IMR-90 (cell line): ENCODE data around the gene SORBS1. TPM values are rescaled to one million over a fixed set of nuclear protein-coding genes. Genes with fewer than 3 reads are reported as not detected.

Experiments
- ATAC-seq: fragments of 200-7000 bp; cut with Tn5 transposase; 2 replicates; pipeline ENCODE4 v1.9.1; 2020; ENCODE audit warnings: low read depth, mild to moderate bottlenecking, moderate library complexity
- BruUV-seq: library from RNA; stranded (reverse); fragments of 400-500 nt; replicated peaks from 2 replicates; lab custom pipeline; 2021; lab: Mats Ljungman, UMichigan
- CTCF ChIA-PET: fragments of 300-600 bp; formaldehyde crosslinking; extraction: SDS; loops from one replicate; lab custom pipeline; 2021; ENCODE audit warnings: antibody characterized with exemption; lab: Yijun Ruan, JAX
- POLR2A ChIA-PET: fragments of 300-600 bp; sonication (Branson Sonifier 250); formaldehyde crosslinking; loops from one replicate; lab custom pipeline; 2022; ENCODE audit warnings: antibody characterized with exemption; ENCODE audit not compliant: unreplicated experiment; lab: Charles Lee
- DNase-seq: peaks from one replicate; pipeline ENCODE4 v3.0.0; 2013
- H2AFZ ChIP-seq: replicated peaks from 2 replicates; pipeline ENCODE3; 2013; ENCODE audit warnings: low read length, mild to moderate bottlenecking; ENCODE audit not compliant: poor library complexity
- H2AK5ac ChIP-seq: 2 replicates; pipeline ENCODE4 v1.6.1; 2013; ENCODE audit warnings: low read depth, low read length, inconsistent platforms
- H2AK9ac ChIP-seq: replicated peaks from 2 replicates; pipeline ENCODE3; 2013; ENCODE audit warnings: mild to moderate bottlenecking, low read depth, low read length, moderate library complexity; ENCODE audit not compliant: poor library complexity
- H2BK120ac ChIP-seq: 2 replicates; pipeline ENCODE4 v1.6.1; 2013; ENCODE audit warnings: low read depth, low read length, inconsistent platforms
- H2BK15ac ChIP-seq: 3 replicates; pipeline ENCODE4 v1.6.1; 2013; ENCODE audit warnings: low read depth, low read length, inconsistent platforms
- H2BK20ac ChIP-seq: 2 replicates; pipeline ENCODE4 v1.6.1; 2013; ENCODE audit warnings: low read depth, mild to moderate bottlenecking, inconsistent platforms, low read length, moderate library complexity
- H2BK5ac ChIP-seq: 2 replicates; pipeline ENCODE4 v1.6.1; 2013; ENCODE audit warnings: mild to moderate bottlenecking, low read depth, low read length, inconsistent platforms; ENCODE audit not compliant: poor library complexity, severe bottlenecking
- H3K14ac ChIP-seq: replicated peaks from 2 replicates; pipeline ENCODE4 v1.6.1; 2013; ENCODE audit warnings: low read depth, low read length, inconsistent platforms
- H3K18ac ChIP-seq: 2 replicates; pipeline ENCODE4 v1.6.1; 2013; ENCODE audit warnings: low read depth, low read length, control low read depth
- H3K23ac ChIP-seq: 2 replicates; pipeline ENCODE4 v1.6.1; 2013; ENCODE audit warnings: low read depth, low read length, inconsistent platforms
- H3K27ac ChIP-seq: 2 replicates; pipeline ENCODE4 v1.5.1; 2013; ENCODE audit warnings: mild to moderate bottlenecking, control low read depth, low read length; ENCODE audit not compliant: insufficient read depth
- H3K27me3 ChIP-seq: 2 replicates; pipeline ENCODE4 v1.6.1; 2013; ENCODE audit warnings: low read length; ENCODE audit not compliant: control insufficient read depth, insufficient read depth
- H3K36me3 ChIP-seq: 2 replicates; pipeline ENCODE4 v1.6.1; 2013; ENCODE audit warnings: low read length, mixed read lengths; ENCODE audit not compliant: control insufficient read depth, insufficient read depth
- H3K4ac ChIP-seq: 2 replicates; pipeline ENCODE4 v1.6.1; 2013; ENCODE audit warnings: low read depth, low read length, inconsistent platforms
- H3K4me1 ChIP-seq: 2 replicates; pipeline ENCODE4 v1.6.1; 2013; ENCODE audit warnings: low read length, mixed read lengths; ENCODE audit not compliant: control insufficient read depth, insufficient read depth
- H3K4me2 ChIP-seq: 2 replicates; pipeline ENCODE4 v1.6.1; 2013; ENCODE audit warnings: low read depth, mild to moderate bottlenecking, control low read depth, low read length, moderate library complexity
- H3K4me3 ChIP-seq: 2 replicates; pipeline ENCODE4 v1.5.1; 2013; ENCODE audit warnings: low read depth, mild to moderate bottlenecking, control low read depth, low read length, moderate library complexity; ENCODE audit not compliant: insufficient read depth
- H3K56ac ChIP-seq: 2 replicates; pipeline ENCODE4 v1.6.1; 2013; ENCODE audit warnings: low read length, inconsistent platforms; ENCODE audit not compliant: insufficient read depth; ENCODE audit errors: extremely low read depth
- H3K79me1 ChIP-seq, 2 experiments: 2 replicates each; pipeline ENCODE4 v1.6.1; 2013; ENCODE audit warnings: low read length in 2 of 2, inconsistent platforms in 1 of 2, low read depth in 1 of 2
- H3K9ac ChIP-seq: 2 replicates; pipeline ENCODE4 v1.6.1; 2013; ENCODE audit warnings: low read depth, low read length, control low read depth
- H3K9me1 ChIP-seq: 2 replicates; pipeline ENCODE4 v1.6.1; 2013; ENCODE audit warnings: low read length, inconsistent platforms; ENCODE audit not compliant: insufficient read depth
- H3K9me3 ChIP-seq: 2 replicates; pipeline ENCODE4 v1.6.1; 2013; ENCODE audit warnings: low read length; ENCODE audit not compliant: control insufficient read depth, insufficient read depth
- H4K20me1 ChIP-seq: 2 replicates; pipeline ENCODE4 v1.6.1; 2013; ENCODE audit warnings: low read length, inconsistent platforms; ENCODE audit not compliant: insufficient read depth
- H4K5ac ChIP-seq: 2 replicates; pipeline ENCODE4 v1.6.1; 2013; ENCODE audit warnings: mild to moderate bottlenecking, low read depth, low read length, control low read depth
- H4K8ac ChIP-seq, 2 experiments: 2 replicates each; pipeline ENCODE4 v1.6.1; 2013; ENCODE audit warnings: low read depth in 2 of 2, low read length in 2 of 2, control low read depth in 1 of 2, inconsistent platforms in 1 of 2
- H4K91ac ChIP-seq: 2 replicates; pipeline ENCODE4 v1.6.1; 2013; ENCODE audit warnings: low read depth, low read length, inconsistent platforms; ENCODE audit not compliant: insufficient read depth
- BHLHE40 ChIP-seq: fragments of 150-350 bp; IDR thresholded peaks from 2 replicates; pipeline ENCODE4 v1.6.1; 2016; ENCODE audit warnings: mild to moderate bottlenecking, low read depth, low read length
- CEBPB ChIP-seq: IDR thresholded peaks from 2 replicates; pipeline ENCODE4 v1.6.1; 2012; ENCODE audit warnings: low read depth, low read length, improper control_type of control experiment
- CHD1 ChIP-seq: IDR thresholded peaks from 2 replicates; pipeline ENCODE4 v1.6.1; 2012; ENCODE audit warnings: low read depth, low read length, improper control_type of control experiment
- ELK1 ChIP-seq: fragments of 150-350 bp; IDR thresholded peaks from 2 replicates; pipeline ENCODE4 v1.6.1; 2016; ENCODE audit warnings: low read depth, mild to moderate bottlenecking, low read length, moderate library complexity, borderline replicate concordance
- MAFK ChIP-seq: IDR thresholded peaks from 2 replicates; pipeline ENCODE4 v1.6.1; 2012; ENCODE audit warnings: low read depth, low read length, improper control_type of control experiment
- MAZ ChIP-seq: IDR thresholded peaks from 2 replicates; pipeline ENCODE4 v1.6.1; 2012; ENCODE audit warnings: low read depth, mild to moderate bottlenecking, low read length, improper control_type of control experiment, moderate library complexity, borderline replicate concordance
- MXI1 ChIP-seq: IDR thresholded peaks from 2 replicates; pipeline ENCODE4 v1.6.1; 2012; ENCODE audit warnings: low read depth, mild to moderate bottlenecking, low read length, moderate library complexity, borderline replicate concordance
- POLR2A ChIP-seq: IDR thresholded peaks from 2 replicates; pipeline ENCODE4 v1.6.1; 2012; ENCODE audit warnings: mild to moderate bottlenecking, low read depth, low read length
- RAD21 ChIP-seq: IDR thresholded peaks from 2 replicates; pipeline ENCODE4 v1.6.1; 2012; ENCODE audit warnings: low read length, improper control_type of control experiment
- RCOR1 ChIP-seq: IDR thresholded peaks from 2 replicates; pipeline ENCODE4 v1.6.1; 2012; ENCODE audit warnings: mild to moderate bottlenecking, low read length, improper control_type of control experiment; ENCODE audit not compliant: insufficient replicate concordance
- RFX5 ChIP-seq: IDR thresholded peaks from 2 replicates; pipeline ENCODE4 v1.8.0; 2012; ENCODE audit warnings: low read depth, mild to moderate bottlenecking, low read length, moderate library complexity
- WGBS, 2 experiments: methylation state at CpG; one replicate each; pipeline versions ENCODE4 v1.1.5 to v1.1.7; 2013; ENCODE audit warnings: missing lambda C conversion rate in 2 of 2; ENCODE audit not compliant: insufficient read length in 1 of 2; ENCODE audit errors: extremely low coverage in 2 of 2; 5-methylcytosine and 5-hydroxymethylcytosine counted together
- dilution Hi-C: fragments of 300-500 bp; cut with HindIII; formaldehyde crosslinking; loops from one replicate; pipeline ENCODE4 v1.14.3; 2018; ENCODE audit warnings: low sequenced_read_pairs; ENCODE audit not compliant: unreplicated experiment
- in situ Hi-C: fragments of 300-500 bp; cut with MboI; formaldehyde crosslinking; loops from 3 replicates; pipeline ENCODE4 v1.14.3; 2019; ENCODE audit warnings: low sequenced_read_pairs, inconsistent platforms, mixed read lengths
- intact Hi-C: fragments of 100-400 bp; cut with micrococcal nuclease; formaldehyde crosslinking; loops from 2 replicates; pipeline ENCODE4 v1.10.0; 2022
- polyA plus RNA-seq, 3 experiments: library from polyadenylated mRNA; depleted of rRNA; stranded (reverse); fragments of >200 nt; gene quantifications; 2 replicates each; pipeline ENCODE4 v1.2.3, GENCODE V29; 2012; ENCODE audit warnings: low replicate concordance in 1 of 3
- total RNA-seq: library from RNA; depleted of rRNA; stranded (reverse); fragments of >200 nt; gene quantifications from 2 replicates; pipeline ENCODE4 v1.2.3, GENCODE V29; 2012
- TF ChIP-seq, protein P1 (sequence below): fragments of 150-350 bp; IDR thresholded peaks from 2 replicates; pipeline ENCODE4 v1.6.1; 2017; ENCODE audit warnings: mild to moderate bottlenecking, antibody characterized with exemption, low read length, low read depth

SORBS1 gene
- total and polyA plus RNA-seq, 2 of the 4 experiments (the other 2 are of a cell fraction), result 0.18 to 0.32 TPM

GRCh38 chr10:95531994-95532399 lies 29.2 kb downstream of the SORBS1 start:
- no peak overlapping the region for H2AFZ ChIP-seq
- H4K8ac ChIP-seq, result no peak overlapping the region
- no peak overlapping the region for H3K56ac ChIP-seq
- no peak overlapping the region for H2BK120ac ChIP-seq
- intact Hi-C loops (no loop called here), dilution Hi-C loops (no loop called here), in situ Hi-C loops (no loop called here)
- no peaks in the 10 kb centered on the region for H3K36me3 ChIP-seq
- H3K4ac ChIP-seq, result no peak overlapping the region
- no peak overlapping the region for H2BK20ac ChIP-seq
- H2BK5ac ChIP-seq, result no peak overlapping the region
- ATAC-seq, result no peak
- H3K23ac ChIP-seq, result no peak overlapping the region
- no TSS peak for BruUV-seq
- no peak for TF ChIP-seq RCOR1
- TF ChIP-seq POLR2A, result no peak
- TF ChIP-seq CHD1, result no peak
- no peak for TF ChIP-seq RAD21
- no peak for TF ChIP-seq BHLHE40
- TF ChIP-seq, protein P1, sequence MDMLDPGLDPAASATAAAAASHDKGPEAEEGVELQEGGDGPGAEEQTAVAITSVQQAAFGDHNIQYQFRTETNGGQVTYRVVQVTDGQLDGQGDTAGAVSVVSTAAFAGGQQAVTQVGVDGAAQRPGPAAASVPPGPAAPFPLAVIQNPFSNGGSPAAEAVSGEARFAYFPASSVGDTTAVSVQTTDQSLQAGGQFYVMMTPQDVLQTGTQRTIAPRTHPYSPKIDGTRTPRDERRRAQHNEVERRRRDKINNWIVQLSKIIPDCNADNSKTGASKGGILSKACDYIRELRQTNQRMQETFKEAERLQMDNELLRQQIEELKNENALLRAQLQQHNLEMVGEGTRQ, result no peak
- TF ChIP-seq CEBPB, result no peak
- no peak for TF ChIP-seq MAFK
- TF ChIP-seq MAZ, result no peak
- no peak for TF ChIP-seq ELK1
- no peak for TF ChIP-seq RFX5
- TF ChIP-seq MXI1, result no peak
- no peaks in the 10 kb centered on the region; the same call in 1 of the 2 replicates for H3K9me1 ChIP-seq
- no peaks in the 10 kb centered on the region for H3K79me1 ChIP-seq
- H3K4me1 ChIP-seq, result no peaks in the 10 kb centered on the region
- no peak overlapping the region for H3K4me3 ChIP-seq
- H4K20me1 ChIP-seq, result no peaks in the 10 kb centered on the region
- H2AK9ac ChIP-seq, result no peak overlapping the region
- no peaks in the 10 kb centered on the region for H3K9me3 ChIP-seq
- DNase-seq, result no peak
- no peak overlapping the region for H4K91ac ChIP-seq
- ChIA-PET POLR2A (no interaction called here), CTCF (no interaction called here)
- no CpG with 5 or more reads among the region's 2 CpGs for WGBS, 2 experiments
- no peak overlapping the region for H4K5ac ChIP-seq
- H3K4me2 ChIP-seq, result no peak overlapping the region
- H3K27me3 ChIP-seq, result no peaks in the 10 kb centered on the region
- no peak overlapping the region for H3K14ac ChIP-seq
- no peak overlapping the region for H3K9ac ChIP-seq
- H2BK15ac ChIP-seq, result no peak overlapping the region
- H3K18ac ChIP-seq, result no peak overlapping the region
- H2AK5ac ChIP-seq, result no peak overlapping the region
- H3K27ac ChIP-seq, result no peak overlapping the region
